Measurements from ENCODE around the gene NAA30.

NAA30 gene

DNA sequence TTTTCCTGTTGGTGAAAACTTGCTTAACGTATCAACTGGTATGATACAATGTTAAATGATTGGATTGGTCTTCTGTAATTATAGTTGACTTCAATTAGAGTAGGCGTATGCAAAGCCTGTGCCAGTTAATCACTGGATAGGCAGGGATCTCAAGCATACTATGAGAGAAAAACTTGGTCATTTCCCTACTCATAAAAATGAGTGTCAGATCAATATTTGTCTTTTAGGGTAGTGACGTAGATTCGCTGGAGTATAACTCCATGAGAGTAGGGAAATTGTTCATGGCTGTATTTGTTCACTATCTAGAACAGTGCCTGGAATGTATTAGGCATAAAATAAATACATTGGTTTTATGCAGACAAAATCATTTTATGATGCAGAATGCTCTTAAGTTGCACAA lies 28.6 kb downstream of the NAA30 start:
- no peak overlapping the region for H3K27ac ChIP-seq (ENCODE audit: low read length)
- H3K36me3 ChIP-seq (ENCODE audit: control insufficient read depth, insufficient read depth, low read length): no peaks in the 10 kb centered on the region
- DNase-seq (ENCODE audit: low read depth, low spot score): no peak
- H3K27me3 ChIP-seq (ENCODE audit: control insufficient read depth, insufficient read depth, low read length): no peaks in the 10 kb centered on the region
- WGBS (ENCODE audit: insufficient coverage, insufficient read length): no CpG with 5 or more reads among the region's 4 CpGs
- no peak overlapping the region for H3K4me3 ChIP-seq (ENCODE audit: low read length)
- H3K4me1 ChIP-seq (ENCODE audit: control insufficient read depth, insufficient read depth, low read length): no peaks in the 10 kb centered on the region
- H3K9me3 ChIP-seq (ENCODE audit: control insufficient read depth, insufficient read depth, low read length): no peaks in the 10 kb centered on the region

- DNase-seq (ENCODE audit: low read depth, low spot score): no peak
- Histone ChIP-seq H3K27me3 (ENCODE audit: control insufficient read depth, insufficient read depth, low read length) (no peaks in the 10 kb centered on the region), H3K4me1 (ENCODE audit: control insufficient read depth, insufficient read depth, low read length) (no peaks in the 10 kb centered on the region), H3K36me3 (ENCODE audit: control insufficient read depth, insufficient read depth, low read length) (no peaks in the 10 kb centered on the region), H3K4me3 (ENCODE audit: low read length) (no peak overlapping the region), H3K27ac (ENCODE audit: low read length) (no peak overlapping the region), H3K9me3 (ENCODE audit: control insufficient read depth, insufficient read depth, low read length) (no peaks in the 10 kb centered on the region)
- no CpG with 5 or more reads among the region's 4 CpGs for WGBS (ENCODE audit: insufficient coverage, insufficient read length)
Measured at GRCh38 chr14:57420033-57420432, 29.6 kb downstream of the NAA30 start.

DNA sequence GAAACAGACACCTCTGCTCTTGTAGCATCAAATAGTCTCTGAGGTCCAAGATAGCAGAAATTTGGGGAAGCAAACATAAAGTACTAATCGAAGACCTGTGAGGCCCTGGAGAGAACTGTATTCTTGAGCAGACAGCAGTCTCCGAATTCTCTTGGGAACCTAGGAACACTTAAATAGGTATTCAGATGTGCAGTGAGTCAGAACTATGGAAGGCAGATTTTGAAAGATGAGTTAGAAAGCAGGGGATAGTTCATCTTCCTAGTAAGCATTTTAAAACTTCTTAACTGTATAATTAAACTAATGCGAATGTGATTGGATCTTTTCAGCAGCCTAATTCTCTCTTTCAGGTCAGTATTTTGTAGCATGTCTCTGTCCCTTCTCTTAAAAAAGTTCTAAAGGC lies 30.6 kb downstream of the NAA30 start:
- H3K4me1 ChIP-seq (ENCODE audit: control insufficient read depth, insufficient read depth, low read length): no peaks in the 10 kb centered on the region
- no CpG with 5 or more reads among the region's 3 CpGs for WGBS (ENCODE audit: insufficient coverage, insufficient read length)

DNA sequence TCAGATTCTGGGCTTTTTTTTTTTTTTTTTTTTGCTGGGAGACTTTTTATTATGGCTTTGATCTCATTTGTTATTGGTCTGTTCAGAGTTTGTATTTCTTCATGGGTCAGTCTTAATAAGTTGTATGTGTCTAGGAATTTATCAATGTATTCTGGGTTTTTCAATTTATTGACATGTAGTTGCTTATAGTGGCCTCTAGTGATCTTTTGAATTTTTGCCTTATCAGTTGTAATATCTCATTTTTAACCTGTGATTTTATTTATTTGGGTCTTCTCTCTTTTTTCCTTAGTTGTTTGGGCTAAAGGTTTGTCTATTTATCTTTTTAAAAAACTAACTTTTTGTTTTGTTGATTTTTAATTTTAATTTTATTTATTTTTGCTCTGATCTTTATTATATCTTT lies 45.5 kb downstream of the NAA30 start:
- H3K4me3 ChIP-seq (ENCODE audit: low read length): no peak overlapping the region
- no peaks in the 10 kb centered on the region for H3K27me3 ChIP-seq (ENCODE audit: control insufficient read depth, insufficient read depth, low read length)
- no peaks in the 10 kb centered on the region for H3K4me1 ChIP-seq (ENCODE audit: control insufficient read depth, insufficient read depth, low read length)
- H3K36me3 ChIP-seq (ENCODE audit: control insufficient read depth, insufficient read depth, low read length): no peaks in the 10 kb centered on the region
- DNase-seq (ENCODE audit: low read depth, low spot score): no peak
- H3K9me3 ChIP-seq (ENCODE audit: control insufficient read depth, insufficient read depth, low read length): no peaks in the 10 kb centered on the region
- H3K27ac ChIP-seq (ENCODE audit: low read length): no peak overlapping the region

More for the DNA sequence above, 30.6 kb downstream of the NAA30 start:
- no peak for DNase-seq (ENCODE audit: low read depth, low spot score)
- Histone ChIP-seq H3K27me3 (ENCODE audit: control insufficient read depth, insufficient read depth, low read length) (no peaks in the 10 kb centered on the region), H3K4me3 (ENCODE audit: low read length) (no peak overlapping the region), H3K36me3 (ENCODE audit: control insufficient read depth, insufficient read depth, low read length) (no peaks in the 10 kb centered on the region), H3K27ac (ENCODE audit: low read length) (no peak overlapping the region), H3K9me3 (ENCODE audit: control insufficient read depth, insufficient read depth, low read length) (no peaks in the 10 kb centered on the region)

DNA sequence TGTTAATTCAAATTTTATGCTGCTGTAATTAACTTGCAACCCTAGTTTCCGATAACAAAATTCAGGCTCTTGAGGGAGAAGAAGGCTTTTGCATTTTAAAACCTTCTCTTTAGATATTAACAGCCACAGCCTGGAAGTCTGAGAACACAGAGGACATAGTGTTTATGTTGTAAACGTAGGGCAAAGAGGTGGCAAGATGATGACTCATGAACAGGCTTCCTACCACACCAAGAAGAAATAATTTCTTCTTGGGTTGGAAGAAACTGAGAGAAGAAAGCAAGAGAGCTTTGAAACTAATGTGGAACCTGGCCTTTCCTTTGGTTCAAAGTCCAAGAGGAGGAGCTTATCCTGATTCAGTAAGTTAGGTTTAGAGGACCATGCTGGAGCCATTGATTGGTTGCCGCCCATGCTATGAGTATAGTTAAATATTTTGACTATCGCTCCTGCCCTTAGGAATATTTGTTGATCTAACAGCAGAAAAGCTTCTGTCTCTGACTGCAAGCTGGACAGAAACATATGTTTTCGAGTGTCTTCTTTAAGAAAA lies 71.5 kb downstream of the NAA30 start:
- Histone ChIP-seq H3K9me3 (ENCODE audit: control insufficient read depth, insufficient read depth, low read length) (no peaks in the 10 kb centered on the region), H3K4me3 (ENCODE audit: low read length) (no peak overlapping the region), H3K27me3 (ENCODE audit: control insufficient read depth, insufficient read depth, low read length) (no peaks in the 10 kb centered on the region), H3K4me1 (ENCODE audit: control insufficient read depth, insufficient read depth, low read length) (no peaks in the 10 kb centered on the region), H3K36me3 (ENCODE audit: control insufficient read depth, insufficient read depth, low read length) (no peaks in the 10 kb centered on the region), H3K27ac (ENCODE audit: low read length) (no peak overlapping the region)
- no CpG with 5 or more reads among the region's 5 CpGs for WGBS (ENCODE audit: insufficient coverage, insufficient read length)
- no peak for DNase-seq (ENCODE audit: low read depth, low spot score)

DNA sequence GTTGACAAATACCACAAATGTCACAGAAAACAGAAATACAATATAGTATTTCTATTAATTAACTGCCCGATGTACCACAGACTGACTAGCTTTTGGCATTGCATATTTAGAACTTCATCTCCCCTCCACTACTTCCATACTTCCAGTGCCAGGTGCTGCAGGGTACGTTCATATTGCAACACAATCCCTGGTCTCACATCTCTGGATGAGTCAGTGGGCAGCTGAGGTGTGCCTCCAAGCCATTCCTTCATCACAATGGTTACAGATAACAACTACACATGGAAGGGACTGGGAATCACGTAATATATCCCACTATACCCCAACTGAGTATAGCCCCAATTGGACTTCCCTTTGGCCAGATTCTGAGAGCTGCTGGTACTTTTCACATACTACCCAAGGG lies 72.2 kb downstream of the NAA30 start:
- H3K4me1 ChIP-seq (ENCODE audit: control insufficient read depth, insufficient read depth, low read length): no peaks in the 10 kb centered on the region
- no peak overlapping the region for H3K4me3 ChIP-seq (ENCODE audit: low read length)
- no CpG with 5 or more reads among the region's 3 CpGs for WGBS (ENCODE audit: insufficient coverage, insufficient read length)
- DNase-seq (ENCODE audit: low read depth, low spot score): no peak
- no peaks in the 10 kb centered on the region for H3K36me3 ChIP-seq (ENCODE audit: control insufficient read depth, insufficient read depth, low read length)
- no peak overlapping the region for H3K27ac ChIP-seq (ENCODE audit: low read length)
- no peaks in the 10 kb centered on the region for H3K27me3 ChIP-seq (ENCODE audit: control insufficient read depth, insufficient read depth, low read length)
- no peaks in the 10 kb centered on the region for H3K9me3 ChIP-seq (ENCODE audit: control insufficient read depth, insufficient read depth, low read length)

DNA sequence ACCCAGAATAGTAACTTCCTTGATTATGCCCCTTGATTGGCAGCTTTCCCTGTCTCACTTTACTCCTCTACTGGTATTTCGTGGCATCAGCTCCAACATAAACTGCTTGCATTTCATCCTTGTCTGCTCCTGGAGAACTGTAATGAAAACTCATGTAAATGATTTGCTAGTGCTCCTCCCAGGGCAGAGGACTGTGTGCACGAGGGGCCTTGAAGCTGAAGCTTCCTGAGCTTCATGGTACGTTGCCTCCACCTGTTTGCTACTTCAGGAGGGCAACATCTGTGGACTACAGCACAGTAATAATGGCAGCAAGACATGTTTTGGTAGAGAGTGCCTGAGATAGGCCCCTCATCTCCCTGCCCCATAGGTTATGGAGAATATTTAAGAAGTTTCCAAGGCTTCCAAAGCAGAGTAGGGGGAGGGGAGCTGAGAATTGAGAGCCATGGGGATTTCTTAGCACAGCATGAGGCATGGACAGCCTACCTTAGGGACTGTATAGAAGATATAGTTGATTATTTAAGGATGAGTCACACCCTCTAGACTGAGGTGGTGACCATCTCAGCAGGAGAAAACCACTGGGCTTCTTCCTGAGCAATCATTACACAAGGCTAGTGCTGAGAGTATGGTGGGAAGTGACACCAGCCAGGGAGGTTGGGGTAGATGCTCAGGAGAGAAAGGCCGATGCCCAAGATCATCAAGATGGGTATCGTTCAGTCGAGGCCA lies 73.8 kb downstream of the NAA30 start:
- no peaks in the 10 kb centered on the region for H3K4me1 ChIP-seq (ENCODE audit: control insufficient read depth, insufficient read depth, low read length)
- H3K9me3 ChIP-seq (ENCODE audit: control insufficient read depth, insufficient read depth, low read length): no peaks in the 10 kb centered on the region
- no peak overlapping the region for H3K27ac ChIP-seq (ENCODE audit: low read length)
- H3K4me3 ChIP-seq (ENCODE audit: low read length): no peak overlapping the region
- no CpG with 5 or more reads among the region's 6 CpGs for WGBS (ENCODE audit: insufficient coverage, insufficient read length)
- no peaks in the 10 kb centered on the region for H3K27me3 ChIP-seq (ENCODE audit: control insufficient read depth, insufficient read depth, low read length)
- no peaks in the 10 kb centered on the region for H3K36me3 ChIP-seq (ENCODE audit: control insufficient read depth, insufficient read depth, low read length)
- DNase-seq (ENCODE audit: low read depth, low spot score): no peak

Data from iPS DF 6.9 (cell line).